G401 (cell line): Measurements from ENCODE around the gene FUT8. TPM values are rescaled to one million over a fixed set of nuclear protein-coding genes. Genes with fewer than 3 reads are reported as not detected.

ENCODE experiments used
- DNase-seq: peaks from one replicate; pipeline ENCODE4 v3.0.0-alpha.2; 2015; ENCODE audit warnings: low spot score
- in situ Hi-C: cut with HindIII; loops from 2 replicates; pipeline ENCODE4 v1.10.0; 2016; ENCODE audit warnings: low sequenced_read_pairs, mixed read lengths
- total RNA-seq: library from RNA; depleted of rRNA; stranded (reverse); fragments of >200 nt; shearing (Covaris generic); gene quantifications from 2 replicates; pipeline ENCODE4 v1.2.3, GENCODE V29; 2014

Gene FUT8
- total RNA-seq, 1 experiment from 2014 or later: 43.1 TPM

DNA sequence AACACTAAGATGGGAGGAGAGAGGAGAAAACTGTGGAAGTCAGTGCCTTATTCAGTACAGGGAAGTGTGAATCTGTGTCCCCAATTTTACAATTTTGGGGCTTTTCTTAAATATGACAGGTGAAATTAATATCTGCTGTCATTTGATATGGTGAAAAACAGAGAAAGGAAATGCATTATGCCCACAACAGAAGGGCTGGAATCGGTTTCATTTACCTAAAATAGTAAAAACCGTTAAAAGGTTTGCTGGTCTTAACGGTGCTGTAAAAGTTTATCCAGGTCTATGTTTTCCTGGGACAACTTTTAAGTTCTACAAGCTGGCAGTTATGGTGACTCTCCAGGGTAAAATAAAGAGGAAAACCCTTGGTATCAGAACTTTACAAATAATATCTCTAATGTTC lies 310.8 kb downstream of the FUT8 start:
- in situ Hi-C loops: no loop called here
- no peak for DNase-seq

DNA sequence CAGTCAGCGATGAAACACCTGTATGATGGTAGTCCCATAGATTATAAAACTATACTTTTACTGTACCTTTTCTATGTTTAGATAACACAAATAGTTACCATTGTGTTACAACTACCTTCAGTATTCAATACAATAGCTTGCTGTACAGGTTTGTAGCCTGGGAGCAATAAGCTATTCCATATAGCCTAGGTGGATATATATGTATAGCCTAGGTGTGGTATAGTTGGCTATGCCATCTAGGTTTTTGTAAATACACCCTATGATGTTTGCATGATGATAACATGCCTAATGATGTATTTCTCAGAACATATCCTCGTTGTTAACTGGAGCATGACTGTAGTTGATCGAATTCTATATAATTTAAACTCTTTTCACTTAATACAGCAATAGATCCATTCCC lies 316.1 kb downstream of the FUT8 start:
- in situ Hi-C loops: no loop called here
- DNase-seq: no peak

DNA sequence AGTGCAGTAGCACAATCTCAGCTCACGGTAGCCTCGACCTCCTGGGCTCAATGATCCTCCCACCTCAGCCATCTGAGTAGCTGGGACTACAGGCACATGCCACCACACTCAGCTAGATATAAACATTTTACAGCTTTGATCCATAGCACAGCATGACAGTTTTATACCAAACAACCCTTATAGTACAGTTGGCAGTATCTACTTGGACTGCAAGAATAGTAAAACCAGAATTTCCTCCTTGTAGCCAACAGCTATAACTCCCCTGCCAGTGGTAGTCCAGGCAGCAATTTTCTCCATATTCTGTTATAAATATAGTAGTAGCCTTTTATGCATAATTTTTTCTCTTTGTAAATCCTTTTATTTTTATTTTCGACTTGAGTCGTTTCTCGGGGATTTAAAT lies 317.0 kb downstream of the FUT8 start:
- in situ Hi-C loops: no loop called here

DNA sequence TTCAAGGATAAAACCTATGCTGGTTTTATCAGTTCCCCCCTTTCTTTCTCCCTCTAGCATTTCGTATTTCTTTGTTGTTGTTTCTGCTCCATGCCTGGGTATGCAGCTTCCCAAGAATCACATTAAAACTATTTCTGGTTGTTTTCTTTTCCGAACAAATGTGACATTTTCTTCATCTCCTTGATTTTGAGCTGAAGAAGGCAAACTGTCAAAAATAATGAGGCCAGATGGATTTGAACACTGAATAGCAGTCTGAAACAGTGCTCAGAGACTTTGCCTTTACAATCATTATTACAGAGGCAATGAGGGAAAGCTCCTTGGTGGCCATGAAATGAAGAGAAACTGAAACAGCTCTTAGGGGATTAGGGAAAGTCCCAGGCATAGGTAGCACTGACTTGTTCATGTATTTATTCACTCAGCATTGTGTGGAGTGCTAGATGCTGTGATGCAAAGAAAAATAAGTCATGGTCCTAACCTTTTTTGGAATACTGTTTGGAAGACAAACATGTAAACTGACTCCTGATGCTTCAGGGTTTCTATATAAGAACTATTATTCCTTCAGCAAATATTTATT lies 319.5 kb downstream of the FUT8 start:
- in situ Hi-C loops: no loop called here
- peak; percentile 21 for DNase-seq

More for the DNA sequence above, 317.0 kb downstream of the FUT8 start:
- no peak for DNase-seq

DNA sequence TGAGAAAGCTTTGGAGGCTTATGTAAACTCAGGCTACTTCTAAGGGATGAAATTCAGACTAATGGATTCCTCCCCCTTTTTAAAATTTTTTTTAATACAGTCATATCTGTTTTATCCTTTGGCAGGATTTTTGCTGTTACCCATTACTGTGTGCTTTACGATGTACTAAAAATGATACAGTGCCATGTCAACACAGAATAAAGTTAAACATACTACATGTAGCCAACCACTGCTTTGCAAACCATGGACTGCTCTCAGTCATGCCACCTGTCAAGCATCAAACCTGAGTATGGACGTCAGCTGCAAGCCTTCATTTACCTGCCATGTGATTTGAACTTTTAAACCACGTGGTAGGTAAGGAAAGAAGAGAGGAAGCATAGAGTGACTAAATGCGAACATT lies 325.8 kb downstream of the FUT8 start:
- in situ Hi-C loops: no loop called here
- DNase-seq: no peak

DNA sequence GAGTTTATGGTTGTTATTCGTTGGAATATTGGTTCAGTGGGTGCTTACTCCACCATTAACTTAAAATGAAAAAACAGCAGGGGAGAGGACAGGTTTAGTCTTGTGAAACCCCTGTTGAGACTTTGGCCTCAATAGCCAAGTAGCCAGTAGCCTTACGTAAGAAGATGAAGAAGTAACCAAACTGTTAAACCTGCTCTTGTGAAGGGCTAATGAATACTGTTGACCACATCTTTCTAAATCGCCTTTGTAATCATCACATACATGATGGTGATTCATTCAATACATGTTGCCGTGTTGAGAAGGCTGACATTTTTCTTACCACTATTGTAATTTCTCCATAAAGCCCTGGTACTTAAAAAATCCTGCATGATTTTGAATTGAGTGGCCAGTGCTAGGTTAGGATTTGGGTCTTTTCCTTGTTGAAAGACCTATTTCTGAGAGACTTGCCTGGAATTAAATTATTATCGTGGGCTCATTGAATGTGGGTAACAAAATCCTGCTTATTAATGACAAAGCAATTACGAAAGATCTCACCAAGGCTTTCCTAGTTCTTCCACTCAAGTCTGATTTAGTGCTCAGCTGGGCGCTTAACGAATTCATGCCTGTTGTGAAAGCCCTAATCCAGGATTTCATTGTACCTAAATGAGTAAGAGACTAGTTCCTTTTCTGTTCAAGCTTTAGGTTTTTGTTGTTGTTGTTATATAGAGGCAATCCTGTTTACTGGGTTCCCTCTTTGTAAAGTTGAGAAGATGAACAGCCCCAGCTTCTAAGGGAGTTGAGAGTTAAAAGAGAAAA lies 333.1 kb downstream of the FUT8 start:
- in situ Hi-C loops: no loop called here
- peak; percentile 26 for DNase-seq

DNA sequence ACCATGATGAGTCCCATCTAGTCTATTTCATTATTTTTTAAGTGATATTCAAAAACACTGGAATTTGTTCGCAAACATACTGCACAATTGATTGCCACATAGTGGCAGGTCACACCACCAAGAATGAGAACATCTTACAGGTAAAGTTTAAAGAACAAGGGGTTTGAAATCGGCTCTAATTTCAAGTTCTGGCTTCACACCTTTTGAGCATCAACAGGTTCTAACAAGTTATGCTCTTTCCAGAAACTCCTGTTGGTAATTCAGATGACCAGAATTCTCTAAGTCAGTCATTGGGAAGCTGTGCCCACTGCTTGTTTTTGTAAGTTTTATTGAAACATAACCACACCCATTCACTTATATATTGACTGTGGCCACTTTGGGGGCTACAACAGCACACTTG lies 336.3 kb downstream of the FUT8 start:
- in situ Hi-C loops: no loop called here
- DNase-seq: no peak

DNA sequence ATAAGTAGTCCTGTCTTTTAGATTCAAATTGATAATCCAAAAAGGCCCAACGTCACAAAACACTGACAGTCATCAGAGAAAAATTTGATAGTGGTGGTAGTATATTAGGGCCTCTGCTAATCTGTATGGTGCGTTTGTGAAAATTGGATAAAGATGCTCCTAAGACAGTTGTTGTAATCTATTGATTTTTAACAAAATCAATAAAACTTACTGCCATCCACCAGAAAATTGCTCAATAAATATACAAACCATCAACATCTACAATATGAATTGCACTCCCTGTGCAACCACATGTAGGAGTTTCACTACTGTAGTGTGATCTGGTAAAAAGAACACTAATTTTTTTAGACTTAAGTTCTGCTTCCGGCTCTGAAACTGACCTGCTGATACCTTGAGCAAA lies 336.8 kb downstream of the FUT8 start:
- in situ Hi-C loops: no loop called here
- DNase-seq: no peak

DNA sequence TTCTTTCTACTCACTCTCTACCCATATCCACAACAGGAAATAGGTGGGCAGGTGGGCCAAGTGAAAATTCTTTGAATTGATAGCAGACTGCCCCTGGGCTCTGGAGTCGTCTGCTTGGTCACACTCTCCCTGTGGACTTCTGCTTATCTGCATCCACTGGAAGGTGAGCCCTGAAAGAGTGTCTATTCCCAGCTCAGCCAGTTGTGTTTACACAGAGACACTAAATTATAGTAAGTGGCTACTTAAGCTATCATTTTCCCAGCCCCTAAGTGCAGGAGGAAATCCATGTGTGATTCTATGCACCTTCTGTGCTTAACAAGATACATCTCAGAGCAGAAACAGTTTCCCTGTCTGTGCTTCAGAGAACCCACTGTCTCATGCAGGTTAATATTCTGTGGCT lies 338.4 kb downstream of the FUT8 start:
- in situ Hi-C loops: no loop called here
- DNase-seq: no peak

DNA sequence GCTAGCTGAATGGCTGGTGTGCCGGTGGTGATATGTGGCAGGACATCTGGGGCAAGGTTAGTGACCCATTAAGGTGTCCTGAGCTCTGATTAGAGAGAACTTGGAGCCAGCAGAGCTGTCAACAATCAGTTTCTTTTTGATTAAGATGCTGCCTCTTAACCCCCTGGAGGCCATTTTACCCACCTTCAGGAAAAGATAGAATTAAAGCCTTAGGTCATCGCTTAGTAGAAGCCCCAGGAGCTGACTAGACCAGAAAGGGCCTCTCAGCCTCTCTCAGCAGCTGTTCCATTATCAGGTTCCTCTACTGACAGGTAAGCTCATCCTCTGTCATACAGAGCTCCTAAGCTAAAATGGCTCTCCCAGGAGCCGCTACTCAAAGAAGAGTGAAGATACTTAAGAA lies 339.0 kb downstream of the FUT8 start:
- no peak for DNase-seq
- in situ Hi-C loops: no loop called here

DNA sequence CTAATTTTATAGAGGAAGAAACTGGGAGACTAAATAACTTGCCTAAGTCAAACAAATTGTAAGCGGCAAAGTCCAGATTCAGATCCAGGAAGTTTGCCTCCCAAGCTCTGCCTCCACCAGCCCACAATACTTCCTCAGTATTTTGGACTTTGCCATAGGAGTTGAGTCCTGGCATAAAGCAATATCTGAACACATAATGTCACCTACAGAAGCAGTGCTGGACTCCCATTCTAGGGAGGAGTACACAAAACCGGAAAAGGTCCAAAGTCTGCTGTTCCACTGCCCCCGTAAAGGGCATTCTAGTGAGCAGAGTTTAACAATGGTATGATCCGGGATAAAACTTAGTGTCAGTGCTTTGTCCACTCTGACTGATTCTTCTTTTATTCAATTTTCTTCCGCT lies 340.5 kb downstream of the FUT8 start:
- in situ Hi-C loops: no loop called here
- no peak for DNase-seq

DNA sequence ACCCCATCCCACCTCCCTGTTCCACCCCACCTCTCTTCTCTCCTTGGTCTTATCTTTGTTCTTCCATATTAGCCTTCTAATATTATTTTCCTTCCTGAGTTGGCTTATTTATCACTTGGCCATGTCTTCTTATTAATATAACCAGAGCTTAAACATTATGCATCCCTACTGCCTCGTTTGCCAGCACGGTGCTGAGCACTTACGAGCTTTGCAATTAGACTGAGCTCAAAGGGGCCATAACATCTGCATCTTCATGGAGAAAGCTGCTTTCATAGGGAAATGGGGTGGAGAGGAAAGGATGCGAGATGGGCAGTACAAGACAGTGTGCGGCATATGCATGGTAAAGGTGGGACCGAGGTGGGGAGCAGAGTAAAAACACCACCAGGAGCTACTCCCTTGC lies 342.8 kb downstream of the FUT8 start:
- in situ Hi-C loops: no loop called here
- DNase-seq: no peak

DNA sequence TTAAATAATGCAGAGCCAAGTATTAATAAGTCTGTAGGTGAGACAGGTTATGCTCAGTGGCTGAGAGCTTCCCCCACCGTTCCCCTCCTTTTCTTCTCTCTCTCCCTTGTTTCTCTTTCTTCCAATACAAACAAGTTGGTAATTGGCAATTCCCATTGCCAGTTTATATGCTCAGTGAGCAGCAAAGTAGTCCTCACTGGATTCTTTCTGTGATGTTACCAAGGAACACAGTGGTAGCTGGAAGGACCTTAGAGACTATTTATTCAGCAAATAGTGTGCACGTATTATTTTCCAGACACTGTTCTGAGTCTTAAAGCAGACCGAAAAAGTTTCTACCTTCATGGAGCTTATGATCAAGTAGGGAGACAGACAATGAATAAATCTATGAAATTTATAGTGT lies 344.4 kb downstream of the FUT8 start:
- no peak for DNase-seq
- in situ Hi-C loops: no loop called here

DNA sequence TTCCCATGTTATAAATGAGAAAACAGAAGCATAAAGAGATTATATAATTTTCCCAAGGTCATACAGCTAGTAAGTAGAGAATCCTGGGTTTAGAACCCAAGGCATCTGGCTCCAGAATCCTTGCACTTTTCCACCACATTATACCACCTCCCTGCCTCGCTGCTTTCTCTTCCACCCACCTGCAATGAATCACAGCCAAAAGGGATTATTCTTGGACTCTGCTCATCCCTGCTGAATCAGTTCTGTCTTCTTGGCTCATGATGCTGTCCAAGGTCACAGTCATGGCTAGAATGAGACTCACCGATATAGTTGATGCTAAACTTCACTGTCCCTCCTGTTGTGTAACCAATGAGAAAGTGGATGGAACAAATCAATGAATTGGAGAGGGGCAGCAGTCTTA lies 356.6 kb downstream of the FUT8 start:
- in situ Hi-C loops: no loop called here
- peak; percentile 50 for DNase-seq

DNA sequence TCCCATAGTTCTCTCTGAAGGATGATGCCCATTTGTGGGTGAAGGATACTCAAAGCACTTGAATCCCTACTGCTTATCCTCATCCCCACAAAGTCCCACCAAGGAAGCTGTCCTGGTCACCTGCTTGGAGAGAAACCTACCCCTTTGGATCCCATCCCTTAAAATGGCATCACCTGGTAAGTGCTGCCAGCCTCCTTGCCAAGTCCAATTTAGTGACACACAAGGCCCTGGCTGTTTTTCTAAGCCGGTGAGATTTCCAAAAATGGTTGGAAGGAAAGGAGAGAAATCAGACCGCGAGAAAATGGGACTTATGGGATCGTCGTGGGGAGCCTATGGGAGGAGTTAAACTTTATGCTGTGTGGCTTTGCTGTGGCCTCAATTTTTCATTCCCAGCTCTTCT lies 358.2 kb downstream of the FUT8 start:
- in situ Hi-C loops: no loop called here
- DNase-seq: peak; percentile 84

DNA sequence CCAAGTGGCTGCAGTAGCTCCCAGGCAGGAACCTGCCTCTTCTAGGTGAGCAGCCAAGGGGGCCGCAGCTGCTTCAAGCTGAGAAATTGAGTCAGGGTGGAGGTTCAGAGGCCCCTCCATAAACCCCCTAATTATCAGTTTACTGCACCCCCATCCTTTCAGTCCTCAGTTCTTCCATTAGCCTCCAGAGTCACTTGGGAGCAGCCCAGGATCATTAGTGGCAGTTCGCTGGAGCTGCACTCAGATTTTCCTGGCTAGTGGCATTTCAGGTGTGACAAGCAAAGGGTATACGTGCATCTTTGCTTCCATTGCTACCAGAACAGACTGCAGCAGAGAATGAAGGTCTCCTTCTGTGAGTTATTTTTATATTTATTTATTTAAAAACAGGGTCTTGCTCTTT lies 358.7 kb downstream of the FUT8 start:
- in situ Hi-C loops: no loop called here
- DNase-seq: no peak

DNA sequence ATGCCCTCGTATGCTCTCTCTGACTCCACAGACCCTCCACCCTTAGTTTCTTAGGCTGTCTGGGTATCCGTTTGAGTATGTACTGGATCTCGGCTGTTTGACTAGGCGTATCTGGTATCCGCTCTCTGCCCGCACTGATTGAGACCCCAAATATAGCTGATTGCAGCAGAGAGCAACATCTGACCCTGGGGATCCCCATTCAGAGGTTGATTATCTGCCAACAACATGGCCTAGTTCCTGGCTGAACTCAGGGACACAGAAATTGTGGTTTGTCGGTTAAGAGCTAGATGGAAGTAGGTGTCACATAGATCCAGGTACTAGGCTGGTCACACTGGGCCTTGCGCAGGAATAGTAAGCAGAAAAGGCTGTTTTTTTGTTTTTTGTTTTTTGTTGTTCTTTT lies 359.9 kb downstream of the FUT8 start:
- in situ Hi-C loops: no loop called here
- no peak for DNase-seq

DNA sequence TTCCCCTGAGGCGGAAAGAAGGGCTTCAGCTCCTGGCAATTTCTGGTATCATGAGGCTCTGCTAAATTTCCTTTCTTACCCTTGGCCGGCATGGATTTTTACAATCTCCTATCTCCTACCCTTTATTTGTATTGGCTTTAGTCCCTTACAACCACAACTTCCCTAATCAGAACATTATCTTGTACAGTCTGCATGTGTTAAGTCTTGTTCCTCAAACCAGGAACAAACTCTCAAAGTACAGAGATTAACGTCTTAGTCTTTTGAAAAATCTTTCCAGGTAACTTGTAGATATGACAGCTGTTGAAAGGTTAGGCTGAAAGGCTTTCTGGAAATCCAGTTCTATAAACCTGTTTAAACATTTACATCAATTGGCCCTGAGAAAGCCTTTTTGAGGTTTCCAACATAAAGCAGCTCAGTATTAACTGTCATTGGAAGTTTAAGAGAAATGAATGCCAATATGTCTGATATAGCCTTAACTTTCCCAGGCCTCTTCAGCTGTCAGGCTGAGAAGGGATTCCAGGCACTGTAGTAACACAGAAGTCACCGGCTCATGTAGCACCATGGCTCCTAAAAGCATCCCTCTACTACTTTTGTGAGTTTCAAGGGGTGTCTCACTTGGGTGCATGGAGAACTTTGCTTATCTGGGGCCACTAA lies 360.5 kb downstream of the FUT8 start:
- in situ Hi-C loops: no loop called here
- no peak for DNase-seq

DNA sequence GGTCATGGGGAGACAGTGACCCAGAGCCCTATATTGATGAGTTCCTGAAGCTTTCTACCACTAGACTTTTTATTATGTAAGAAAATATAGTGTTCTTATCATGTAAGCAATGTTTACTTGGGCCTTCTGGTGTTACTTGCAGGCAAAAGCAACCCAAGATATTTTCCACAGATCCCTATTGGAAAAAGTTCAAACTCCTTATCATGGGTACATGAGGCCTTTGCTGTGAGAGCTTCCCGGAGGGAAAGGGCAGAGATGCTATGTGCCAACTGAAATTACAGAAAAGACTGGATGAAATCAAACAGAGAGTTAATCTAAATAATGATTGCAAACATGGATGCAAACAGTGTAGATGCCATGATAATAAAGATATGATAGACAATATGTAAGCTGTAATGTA lies 361.5 kb downstream of the FUT8 start:
- DNase-seq: no peak
- in situ Hi-C loops: no loop called here

DNA sequence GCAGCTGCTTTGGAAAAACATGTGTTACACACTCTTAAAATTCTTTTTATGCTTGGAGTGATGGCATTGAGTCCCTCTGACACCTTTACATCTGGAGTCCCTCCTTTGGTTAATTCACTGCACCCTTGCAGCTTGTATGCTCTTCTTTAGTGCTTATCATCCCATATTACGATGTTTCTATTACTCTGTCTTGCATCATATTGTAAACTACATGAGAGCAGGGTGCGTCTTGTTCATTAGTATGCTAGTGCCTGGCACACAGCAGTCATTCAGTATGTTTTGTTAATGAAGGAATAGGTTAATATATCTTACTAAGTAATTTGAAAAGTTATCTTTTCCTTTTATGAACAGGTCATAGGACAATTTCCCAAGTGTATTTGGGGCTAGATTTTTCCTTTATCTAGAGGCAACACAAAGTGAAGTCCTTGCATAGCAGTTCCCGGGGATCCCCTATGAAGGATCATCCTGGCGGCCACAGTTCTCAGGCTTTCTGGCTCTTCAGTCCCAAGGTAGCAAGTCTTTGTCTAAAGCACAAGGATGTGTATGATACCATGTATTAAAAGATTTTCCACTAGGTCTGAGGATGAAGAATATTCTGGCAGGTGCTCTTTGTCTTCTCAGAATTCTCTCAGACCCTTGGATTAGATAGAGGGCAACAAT lies 363.8 kb downstream of the FUT8 start:
- in situ Hi-C loops: no loop called here
- DNase-seq: no peak
